GM19023 (cell line): ENCODE measurements around the gene ADARB2.
"Not testable (repeated sequence)": the region's sequence is repeated elsewhere in the genome, so short reads cannot be mapped to it uniquely, and the experiment has no call there.

Source experiments
- ATAC-seq: cut with Tn5 transposase; IDR thresholded peaks from one replicate; pipeline ENCODE4 v1.9.1; 2021; ENCODE audit warnings: mild to moderate bottlenecking, moderate library complexity; ENCODE audit not compliant: unreplicated experiment

ADARB2 gene

GRCh38 chr10:1416456-1417037, 320.8 kb downstream of the ADARB2 start:
- ATAC-seq: no peak

- no peak for ATAC-seq
Measured at GRCh38 chr10:1414893-1415292, 322.4 kb downstream of the ADARB2 start.

GRCh38 chr10:1414346-1414745, 323.0 kb downstream of the ADARB2 start:
- not testable (repeated sequence) for ATAC-seq

GRCh38 chr10:1413823-1414222, 323.5 kb downstream of the ADARB2 start:
- ATAC-seq: no peak

GRCh38 chr10:1413256-1413655, 324.1 kb downstream of the ADARB2 start:
- ATAC-seq: no peak

GRCh38 chr10:1412531-1413189, 324.7 kb downstream of the ADARB2 start:
- no peak for ATAC-seq

- ATAC-seq: no peak
Measured at GRCh38 chr10:1411956-1412355, 325.4 kb downstream of the ADARB2 start.

- ATAC-seq: no peak
Measured at GRCh38 chr10:1411451-1411850, 325.9 kb downstream of the ADARB2 start.

GRCh38 chr10:1410469-1411395, 326.6 kb downstream of the ADARB2 start:
- ATAC-seq: no peak

GRCh38 chr10:1410032-1410431, 327.3 kb downstream of the ADARB2 start:
- ATAC-seq: no peak

GRCh38 chr10:1409392-1409791, 327.9 kb downstream of the ADARB2 start:
- ATAC-seq: no peak

GRCh38 chr10:1408651-1409367, 328.5 kb downstream of the ADARB2 start:
- ATAC-seq: no peak

GRCh38 chr10:1406967-1407945, 330.1 kb downstream of the ADARB2 start:
- ATAC-seq: no peak

GRCh38 chr10:1406132-1406966, 331.0 kb downstream of the ADARB2 start:
- ATAC-seq: no peak

- ATAC-seq: no peak
Measured at GRCh38 chr10:1404323-1405260, 332.7 kb downstream of the ADARB2 start.

GRCh38 chr10:1403508-1404322, 333.6 kb downstream of the ADARB2 start:
- ATAC-seq: no peak
